Right atrium auricular region (tissue), 2 donors: Measurements from ENCODE around the gene TMC6. TPM values are rescaled to one million over a fixed set of nuclear protein-coding genes. Genes with fewer than 3 reads are reported as not detected.

Source experiments
- DNase-seq: peaks from one replicate; pipeline ENCODE4 v3.0.0-alpha.2; 2019; ENCODE audit warnings: low spot score
- H3K27ac ChIP-seq, 2 donors: fragments of 200-600 bp; sonication (generic); 1 replicate in 1 of 2; 2 replicates in 1 of 2; pipeline ENCODE4 v1.5.1; 2016 to 2019
- H3K27me3 ChIP-seq, 2 donors: fragments of 200-600 bp; sonication (generic); one replicate each; pipeline versions ENCODE4 v1.5.1 to v1.6.0; 2017 to 2019
- H3K36me3 ChIP-seq: fragments of 200-600 bp; sonication (generic); one replicate; pipeline ENCODE4 v1.5.1; 2016
- H3K4me1 ChIP-seq, 2 donors: fragments of 200-600 bp; sonication (generic); one replicate each; pipeline versions ENCODE4 v1.5.1 to v1.6.0; 2017 to 2019
- H3K4me3 ChIP-seq, 2 donors: fragments of 200-600 bp; sonication (generic); 1 replicate in 1 of 2; 2 replicates in 1 of 2; pipeline ENCODE4 v1.5.1; 2017 to 2019; ENCODE audit warnings: mild to moderate bottlenecking in 1 of 2, moderate library complexity in 1 of 2
- H3K9me3 ChIP-seq, 2 donors: fragments of 200-600 bp; sonication (generic); one replicate each; pipeline ENCODE4 v1.5.1; 2019
- total RNA-seq, 2 donors: library from RNA; depleted of rRNA; stranded (reverse); fragments of >200 nt; gene quantifications; one replicate each; pipeline ENCODE4 v1.1.0, GENCODE V29; 2016
- TF ChIP-seq, protein P1 (sequence below), 2 donors: fragments of 200-600 bp; sonication (generic); IDR thresholded peaks; one replicate each; pipeline ENCODE4 v1.5.1; 2019; ENCODE audit warnings: antibody characterized with exemption in 2 of 2

TMC6 gene
- total RNA-seq, 2 donors from 2014 or later = 7.5 to 41.3 TPM

DNA sequence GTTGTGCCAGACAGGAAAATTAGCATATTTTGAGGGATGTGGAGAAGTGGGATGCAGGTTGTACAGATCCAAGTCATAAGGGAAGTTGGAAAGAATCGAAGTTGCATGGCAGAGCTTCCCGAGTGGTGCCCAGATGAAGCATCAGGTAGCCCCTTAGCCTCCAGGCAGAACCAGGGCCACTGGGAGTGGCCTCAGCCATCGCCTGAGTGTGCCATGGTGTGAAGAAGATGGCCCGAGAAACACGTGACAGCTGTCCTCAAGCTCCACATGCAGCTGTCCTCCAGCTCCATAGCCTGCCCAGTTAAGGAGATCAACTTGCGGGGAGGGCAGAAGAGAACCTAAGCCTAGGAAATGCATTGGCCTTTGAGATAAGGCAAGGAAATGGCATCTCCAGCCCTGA, 33.5 kb downstream of the TMC6 start:
- Histone ChIP-seq H3K9me3 (no peaks in the 10 kb centered on the region), H3K27ac (no peak overlapping the region), H3K36me3 (peaks cover 100% of the 10 kb centered on the region), H3K4me3 (no peak overlapping the region), H3K27me3 (no peaks in the 10 kb centered on the region), H3K4me1 (no peaks in the 10 kb centered on the region)
- no peak for DNase-seq
- TF ChIP-seq, protein P1, sequence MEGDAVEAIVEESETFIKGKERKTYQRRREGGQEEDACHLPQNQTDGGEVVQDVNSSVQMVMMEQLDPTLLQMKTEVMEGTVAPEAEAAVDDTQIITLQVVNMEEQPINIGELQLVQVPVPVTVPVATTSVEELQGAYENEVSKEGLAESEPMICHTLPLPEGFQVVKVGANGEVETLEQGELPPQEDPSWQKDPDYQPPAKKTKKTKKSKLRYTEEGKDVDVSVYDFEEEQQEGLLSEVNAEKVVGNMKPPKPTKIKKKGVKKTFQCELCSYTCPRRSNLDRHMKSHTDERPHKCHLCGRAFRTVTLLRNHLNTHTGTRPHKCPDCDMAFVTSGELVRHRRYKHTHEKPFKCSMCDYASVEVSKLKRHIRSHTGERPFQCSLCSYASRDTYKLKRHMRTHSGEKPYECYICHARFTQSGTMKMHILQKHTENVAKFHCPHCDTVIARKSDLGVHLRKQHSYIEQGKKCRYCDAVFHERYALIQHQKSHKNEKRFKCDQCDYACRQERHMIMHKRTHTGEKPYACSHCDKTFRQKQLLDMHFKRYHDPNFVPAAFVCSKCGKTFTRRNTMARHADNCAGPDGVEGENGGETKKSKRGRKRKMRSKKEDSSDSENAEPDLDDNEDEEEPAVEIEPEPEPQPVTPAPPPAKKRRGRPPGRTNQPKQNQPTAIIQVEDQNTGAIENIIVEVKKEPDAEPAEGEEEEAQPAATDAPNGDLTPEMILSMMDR (IDR thresholded peaks at IDR 0.05) = no peak

DNA sequence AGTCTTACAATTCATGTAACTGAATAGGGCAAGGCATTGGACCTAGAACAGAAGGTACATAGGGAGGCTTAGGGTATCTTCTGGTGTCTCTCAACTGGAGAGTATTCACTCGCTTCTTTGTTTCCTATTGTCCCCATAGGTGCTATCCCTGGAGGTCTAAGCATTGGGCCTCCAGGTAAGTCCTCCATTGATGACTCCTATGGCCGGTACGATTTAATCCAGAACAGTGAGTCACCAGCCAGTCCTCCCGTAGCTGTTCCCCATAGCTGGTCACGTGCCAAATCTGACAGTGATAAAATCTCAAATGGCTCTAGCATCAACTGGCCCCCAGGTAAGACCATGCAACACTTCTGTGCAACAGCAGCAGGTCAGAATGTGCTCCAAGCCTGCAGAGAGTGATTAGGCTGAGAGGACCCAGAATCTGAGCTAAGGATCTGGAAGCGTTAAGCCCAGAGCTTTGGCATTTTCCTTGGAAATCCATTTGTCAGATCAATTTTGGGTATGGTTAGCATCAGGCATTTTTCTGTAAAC, 35.7 kb downstream of the TMC6 start:
- Histone ChIP-seq H3K9me3 (no peaks in the 10 kb centered on the region), H3K4me1 (peaks cover 0 to 7% of the 10 kb centered on the region in 2 donors), H3K4me3 (no peak overlapping the region), H3K36me3 (peaks cover 92% of the 10 kb centered on the region), H3K27ac (no peak overlapping the region), H3K27me3 (no peaks in the 10 kb centered on the region)
- no peak for DNase-seq
- TF ChIP-seq, protein P1 (IDR thresholded peaks at IDR 0.05) = no peak

DNA sequence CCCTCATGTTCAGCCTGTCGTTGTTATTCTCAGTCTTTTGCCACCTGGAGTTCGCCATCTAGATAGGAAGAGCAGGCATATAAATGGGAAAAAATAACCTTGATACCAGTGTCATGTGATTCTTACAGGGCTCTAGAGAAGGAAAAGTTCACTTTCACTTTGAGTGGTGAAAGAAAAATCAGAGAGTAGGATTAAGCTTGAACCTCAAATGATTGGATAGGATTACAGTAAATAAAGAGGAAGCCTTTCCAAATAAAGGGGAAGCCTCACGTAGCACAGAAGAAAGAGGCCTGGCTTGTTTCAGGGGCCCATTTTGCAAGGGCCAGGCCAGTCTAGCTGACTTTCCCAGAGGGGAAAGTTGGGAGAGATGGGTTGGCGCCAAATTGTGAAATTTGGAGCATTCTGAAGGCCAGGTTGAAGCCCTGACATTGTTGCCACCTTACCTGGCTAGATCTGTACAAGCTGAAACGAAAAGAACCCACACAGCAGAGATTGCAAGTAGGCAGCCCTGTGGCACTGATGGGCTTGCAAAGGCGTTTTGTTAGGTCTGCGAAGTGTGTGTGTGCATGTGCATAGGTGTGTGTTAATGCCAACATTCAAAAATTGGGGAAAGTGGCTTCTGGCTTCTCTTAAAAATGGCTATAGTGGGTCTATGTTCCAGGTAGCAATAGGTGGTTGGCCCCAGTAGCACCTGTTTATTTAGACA, 38.8 kb downstream of the TMC6 start:
- peaks cover 0 to 7% of the 10 kb centered on the region in 2 donors for H3K4me1 ChIP-seq
- peak overlapping the region; percentile 44 to 51 for H3K27ac ChIP-seq
- H3K27me3 ChIP-seq = no peaks in the 10 kb centered on the region
- no peak overlapping the region for H3K4me3 ChIP-seq
- H3K9me3 ChIP-seq = no peaks in the 10 kb centered on the region
- TF ChIP-seq, protein P1 (IDR thresholded peaks at IDR 0.05) = no peak
- DNase-seq = no peak
- H3K36me3 ChIP-seq = peaks cover 79% of the 10 kb centered on the region

DNA sequence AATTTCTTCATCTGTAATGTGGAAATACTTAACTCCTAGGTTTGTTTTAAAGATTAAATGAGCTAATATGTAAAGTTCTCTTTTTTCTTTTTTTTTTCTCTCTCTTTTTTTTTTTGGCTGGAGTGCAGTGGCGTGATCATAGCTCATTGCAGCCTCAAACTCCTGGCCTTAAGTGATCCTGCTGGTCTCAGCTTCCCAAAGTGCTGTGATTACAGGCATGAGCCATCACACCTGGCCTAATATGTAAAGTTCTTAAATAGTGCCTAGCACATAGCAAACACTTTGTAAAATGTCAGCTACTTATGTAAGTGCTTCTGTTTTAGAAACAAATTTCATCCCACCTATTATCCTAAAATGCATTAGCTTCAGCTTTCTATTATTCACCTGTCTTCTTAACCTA, 40.0 kb downstream of the TMC6 start:
- peaks cover 67% of the 10 kb centered on the region for H3K36me3 ChIP-seq
- H3K4me1 ChIP-seq = peaks cover 0 to 7% of the 10 kb centered on the region in 2 donors
- TF ChIP-seq, protein P1 (IDR thresholded peaks at IDR 0.05) = no peak
- H3K9me3 ChIP-seq = no peaks in the 10 kb centered on the region
- no peak for DNase-seq
- no peak overlapping the region for H3K4me3 ChIP-seq
- H3K27me3 ChIP-seq = no peaks in the 10 kb centered on the region
- H3K27ac ChIP-seq = no peak overlapping the region

DNA sequence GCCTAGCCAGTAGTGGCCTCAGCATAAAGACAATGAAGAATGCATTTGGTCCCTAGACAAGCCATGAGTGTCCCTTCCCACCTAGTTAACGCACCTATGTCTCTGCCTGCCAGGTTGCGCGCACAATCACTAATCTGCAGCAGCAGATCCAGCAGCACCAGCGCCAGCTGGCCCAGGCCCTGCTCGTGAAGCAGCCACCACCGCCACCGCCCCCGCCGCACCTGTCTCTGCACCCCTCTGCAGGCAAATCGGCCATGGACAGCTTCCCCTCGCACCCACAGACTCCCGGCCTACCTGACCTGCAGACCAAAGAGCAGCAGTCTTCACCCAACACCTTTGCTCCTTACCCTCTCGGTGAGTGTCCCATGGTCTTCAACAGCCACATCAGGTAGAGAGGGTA, 41.8 kb downstream of the TMC6 start:
- TF ChIP-seq, protein P1 (IDR thresholded peaks at IDR 0.05) = no peak
- no peak for DNase-seq
- Histone ChIP-seq H3K27ac (no peak overlapping the region), H3K4me1 (peaks cover 0 to 19% of the 10 kb centered on the region in 2 donors), H3K27me3 (no peaks in the 10 kb centered on the region), H3K9me3 (no peaks in the 10 kb centered on the region), H3K36me3 (peaks cover 49% of the 10 kb centered on the region), H3K4me3 (no peak overlapping the region)
